Measurements from ENCODE around the gene GPT2. TPM values are rescaled to one million over a fixed set of nuclear protein-coding genes. Genes with fewer than 3 reads are reported as not detected.

The GPT2 gene
- total and polyA plus RNA-seq, 2 donors (not counting 3 experiments of a cell fraction or from before 2014, with no cell fraction given) = 10.8 to 17.9 TPM

GRCh38 chr16:46836534-46837530 lies 47.3 kb upstream of the GPT2 start:
- Histone ChIP-seq H3K9me1 (replicated peaks; ENCODE audit: control insufficient read depth, extremely low read depth, insufficient read depth, low read length) (no peaks in the 10 kb centered on the region), H3K4me2 (ENCODE audit: insufficient read depth, low read length) (no peak overlapping the region), H3K27ac (ENCODE audit: insufficient read depth, low read depth, low read length) (no peak overlapping the region), H3K9me3 (replicated peaks; ENCODE audit: control insufficient read depth, insufficient read depth, low read length) (no peaks in the 10 kb centered on the region), H3K36me3 (ENCODE audit: control insufficient read depth in 2 of 2, extremely low read depth in 1 of 2, insufficient read depth in 2 of 2, low read length in 2 of 2) (no peaks in the 10 kb centered on the region), H3K9ac (replicated peaks; ENCODE audit: extremely low read depth, insufficient read depth, low read length) (no peak overlapping the region), H2AFZ (ENCODE audit: low read depth, low read length) (no peak overlapping the region), H3K4me1 (ENCODE audit: control insufficient read depth, extremely low read depth, insufficient read depth, low read length) (no peaks in the 10 kb centered on the region), H3K4me3 (replicated peaks in 1 of 3; ENCODE audit: insufficient read depth in 1 of 3, low read depth in 1 of 3, low read length in 3 of 3) (no peak overlapping the region), H3K79me2 (ENCODE audit: control insufficient read depth, insufficient read depth, low read length) (no peaks in the 10 kb centered on the region), H4K20me1 (replicated peaks; ENCODE audit: control insufficient read depth, extremely low read depth, insufficient read depth, low read length) (no peaks in the 10 kb centered on the region), H3K27me3 (ENCODE audit: control insufficient read depth in 2 of 2, insufficient read depth in 2 of 2, low read length in 2 of 2) (peaks cover 9 to 15% of the 10 kb centered on the region in 2 experiments)
- intact Hi-C loops (cut with micrococcal nuclease) (no loop called here), dilution Hi-C loops (cut with MboI; ENCODE audit: extremely low pct_ligation_motif_present, low sequenced_read_pairs) (no loop called here)
- no peak for FAIRE-seq
- ChIA-PET POLR2A (no interaction called here), CTCF (no interaction called here)
- BruUV-seq (replicated peaks) = no TSS peak
- no peak for TF ChIP-seq GATA2 (IDR thresholded peaks at IDR 0.05; ENCODE audit: insufficient read depth, insufficient read length, low read depth, low read length)
- no peak for TF ChIP-seq EZH2 (IDR thresholded peaks at IDR 0.05; ENCODE audit: borderline replicate concordance, low read depth, low read length, severe bottlenecking)
- TF ChIP-seq POLR2AphosphoS5 (IDR thresholded peaks at IDR 0.05; ENCODE audit: insufficient read depth, low read depth, low read length) = no peak
- TF ChIP-seq CTCF (IDR thresholded peaks at IDR 0.05; ENCODE audit: extremely low read depth in 1 of 2, insufficient read depth in 1 of 2, low read depth in 1 of 2, low read length in 2 of 2) = no peak
- no peak for TF ChIP-seq FOS (IDR thresholded peaks at IDR 0.05; ENCODE audit: borderline replicate concordance, insufficient read depth, low read length)
- no peak for TF ChIP-seq POLR2A (IDR thresholded peaks at IDR 0.05; ENCODE audit: low read depth, low read length)
- no peak for DNase-seq (ENCODE audit: low read depth, low spot score)

Measured in endothelial cell of umbilical vein (primary cell).